CMK (cell line): Measurements from ENCODE around the gene NPHP3.
A peak's percentile ranks its signal among the peaks of the same experiment; 100 is the strongest.

Source experiments
- DNase-seq: peaks from one replicate; pipeline ENCODE4 v3.0.0-alpha.2; 2010; ENCODE audit warnings: low read depth

Gene NPHP3

GRCh38 chr3:132682201-132682600 is 40.0 kb downstream of the NPHP3 start:
- no peak for DNase-seq

GRCh38 chr3:132681421-132681820 is 40.8 kb downstream of the NPHP3 start:
- no peak for DNase-seq

GRCh38 chr3:132679911-132680310 is 42.3 kb downstream of the NPHP3 start:
- no peak for DNase-seq

GRCh38 chr3:132675408-132675807 is 46.8 kb downstream of the NPHP3 start:
- no peak for DNase-seq

GRCh38 chr3:132669256-132669777 is 52.9 kb downstream of the NPHP3 start:
- DNase-seq: no peak

GRCh38 chr3:132665230-132665745 is 56.9 kb downstream of the NPHP3 start:
- DNase-seq: no peak

- DNase-seq: no peak
Measured at GRCh38 chr3:132662212-132662611, 60.0 kb downstream of the NPHP3 start.

- DNase-seq: no peak
Measured at GRCh38 chr3:132661101-132661500, 61.1 kb downstream of the NPHP3 start.

GRCh38 chr3:132660811-132661070 is 61.5 kb downstream of the NPHP3 start:
- no peak for DNase-seq

GRCh38 chr3:132660052-132660810 is 62.0 kb downstream of the NPHP3 start, which contains the start of gene UBA5:
Gene UBA5, plus strand, starts transcription at chr3:132660329. Its CDS starts 209 bp downstream, at chr3:132660538.
- peak; percentile 39 for DNase-seq

- DNase-seq: no peak
Measured at GRCh38 chr3:132659365-132660051, 62.7 kb downstream of the NPHP3 start, which contains the start of gene ACAD11. Gene ACAD11, minus strand, starts transcription at chr3:132659809. Its CDS starts 58 bp downstream, at chr3:132659751.

GRCh38 chr3:132659000-132659364 is 63.2 kb downstream of the NPHP3 start:
- no peak for DNase-seq

GRCh38 chr3:132657869-132658747 is 64.1 kb downstream of the NPHP3 start:
- DNase-seq: no peak

GRCh38 chr3:132655471-132655870 is 66.7 kb downstream of the NPHP3 start:
- no peak for DNase-seq

GRCh38 chr3:132654721-132655120 is 67.5 kb downstream of the NPHP3 start:
- DNase-seq: no peak

- DNase-seq: no peak
Measured at GRCh38 chr3:132654190-132654589, 68.0 kb downstream of the NPHP3 start.

GRCh38 chr3:132652640-132653270 is 69.5 kb downstream of the NPHP3 start:
- no peak for DNase-seq

GRCh38 chr3:132650153-132650552 is 72.1 kb downstream of the NPHP3 start:
- no peak for DNase-seq

GRCh38 chr3:132645058-132645457 is 77.2 kb downstream of the NPHP3 start:
- no peak for DNase-seq

GRCh38 chr3:132643366-132643765 is 78.8 kb downstream of the NPHP3 start:
- no peak for DNase-seq

GRCh38 chr3:132642539-132642847 is 79.7 kb downstream of the NPHP3 start:
- DNase-seq: no peak
